SU-DHL-6 (cell line): ENCODE measurements around the gene FIBCD1.

Source experiments
- H2AFZ ChIP-seq: fragments of 200-600 bp; sonication (generic); 2 replicates; pipeline ENCODE4 v1.6.1; 2014; ENCODE audit warnings: low read depth, mild to moderate bottlenecking, moderate library complexity, mixed read lengths, antibody characterized with exemption, low read length; ENCODE audit not compliant: severe bottlenecking
- H3F3A ChIP-seq: fragments of 200-600 bp; shearing (Covaris generic); 2 replicates; pipeline ENCODE4 v1.6.0; 2016; ENCODE audit warnings: antibody characterized with exemption, mild to moderate bottlenecking; ENCODE audit not compliant: insufficient read depth
- H3K27ac ChIP-seq: fragments of 200-600 bp; sonication (generic); 2 replicates; pipeline ENCODE4 v1.5.1; 2016; ENCODE audit warnings: low read depth, mild to moderate bottlenecking, low read length, moderate library complexity, mixed read lengths
- H3K27me3 ChIP-seq: fragments of 200-600 bp; sonication (generic), shearing (Covaris generic); 2 replicates; pipeline ENCODE4 v1.6.0; 2014; ENCODE audit warnings: mild to moderate bottlenecking, low read length
- H3K36me3 ChIP-seq: fragments of 200-600 bp; sonication (generic); 2 replicates; pipeline ENCODE4 v1.6.1; 2014; ENCODE audit warnings: mild to moderate bottlenecking, low read length, mixed read lengths
- H3K4me2 ChIP-seq: fragments of 300-600, 200-600 bp; shearing (Covaris generic), sonication (generic); 2 replicates; pipeline ENCODE4 v1.6.0; 2014; ENCODE audit warnings: low read length, low read depth, mild to moderate bottlenecking; ENCODE audit not compliant: poor library complexity, severe bottlenecking
- H3K4me3 ChIP-seq: fragments of 200-600 bp; sonication (generic); 2 replicates; pipeline ENCODE4 v1.5.1; 2014; ENCODE audit warnings: antibody characterized with exemption, low read length, mild to moderate bottlenecking, mixed read lengths; ENCODE audit not compliant: insufficient read depth, poor library complexity, severe bottlenecking
- H3K79me2 ChIP-seq: fragments of 200-600 bp; sonication (generic); 2 replicates; pipeline ENCODE4 v1.6.1; 2014; ENCODE audit warnings: mild to moderate bottlenecking, low read length, moderate library complexity; ENCODE audit not compliant: insufficient read depth
- H3K9ac ChIP-seq: fragments of 200-600 bp; sonication (generic); 2 replicates; pipeline ENCODE4 v1.7.0; 2014; ENCODE audit warnings: mild to moderate bottlenecking, low read length
- H3K9me2 ChIP-seq: fragments of 200-600 bp; sonication (generic); replicated peaks from 2 replicates; pipeline ENCODE4 v1.6.1; 2014; ENCODE audit warnings: low read length; ENCODE audit not compliant: insufficient read depth
- H3K9me3 ChIP-seq: fragments of 200-600 bp; sonication (generic); 2 replicates; pipeline ENCODE4 v1.6.1; 2014; ENCODE audit warnings: low read length, mixed read lengths; ENCODE audit not compliant: insufficient read depth
- H4K20me1 ChIP-seq: fragments of 200-600 bp; sonication (generic); 2 replicates; pipeline ENCODE4 v1.6.1; 2014; ENCODE audit warnings: low read depth, mild to moderate bottlenecking, antibody characterized with exemption, low read length, moderate library complexity, mixed read lengths
- CTCF ChIP-seq: fragments of 200-600 bp; sonication (generic); IDR thresholded peaks from one replicate; pipeline ENCODE4 v1.5.1; 2017; ENCODE audit warnings: antibody characterized with exemption, mild to moderate bottlenecking, low read length, moderate library complexity; ENCODE audit not compliant: insufficient read depth, poor library complexity, severe bottlenecking
- EZH2phosphoT487 ChIP-seq: fragments of 200-600 bp; sonication (generic), shearing (Covaris generic); conservative IDR thresholded peaks from 2 replicates; pipeline ENCODE4 v1.6.1; 2018; ENCODE audit warnings: mild to moderate bottlenecking, antibody characterized with exemption, low read length, moderate library complexity, mixed read lengths

Gene FIBCD1

GRCh38 chr9:130938184-130938651, 829 bp downstream of the FIBCD1 start:
- H3K27ac ChIP-seq: no peak overlapping the region
- no peaks in the 10 kb centered on the region for H3K9me3 ChIP-seq
- no peak overlapping the region for H3K9ac ChIP-seq
- no peak overlapping the region for H3K4me2 ChIP-seq
- H3K36me3 ChIP-seq: no peaks in the 10 kb centered on the region
- no peaks in the 10 kb centered on the region for H3K79me2 ChIP-seq
- H3K9me2 ChIP-seq: no peaks in the 10 kb centered on the region
- H4K20me1 ChIP-seq: no peaks in the 10 kb centered on the region
- no peak overlapping the region for H2AFZ ChIP-seq
- no peaks in the 10 kb centered on the region for H3K27me3 ChIP-seq
- no peak for TF ChIP-seq EZH2phosphoT487
- no peak for TF ChIP-seq CTCF
- no peak overlapping the region for H3K4me3 ChIP-seq
- H3F3A ChIP-seq: no peaks in the 10 kb centered on the region

- Histone ChIP-seq H3K27ac (no peak overlapping the region), H4K20me1 (no peaks in the 10 kb centered on the region), H3K36me3 (no peaks in the 10 kb centered on the region), H3K9me3 (no peaks in the 10 kb centered on the region), H3K9me2 (no peaks in the 10 kb centered on the region), H3K4me2 (no peak overlapping the region), H3K27me3 (no peaks in the 10 kb centered on the region), H3K79me2 (no peaks in the 10 kb centered on the region), H3K9ac (no peak overlapping the region), H3K4me3 (no peak overlapping the region), H3F3A (no peaks in the 10 kb centered on the region), H2AFZ (no peak overlapping the region)
- TF ChIP-seq CTCF: no peak
- TF ChIP-seq EZH2phosphoT487: no peak
Measured at GRCh38 chr9:130937146-130938076, 1.6 kb downstream of the FIBCD1 start.

GRCh38 chr9:130936285-130937117, 2.5 kb downstream of the FIBCD1 start:
- no peak overlapping the region for H2AFZ ChIP-seq
- H3K27me3 ChIP-seq: no peaks in the 10 kb centered on the region

More at GRCh38 chr9:130936285-130937117, 2.5 kb downstream of the FIBCD1 start:
- H3F3A ChIP-seq: no peaks in the 10 kb centered on the region
- H3K36me3 ChIP-seq: no peaks in the 10 kb centered on the region
- no peaks in the 10 kb centered on the region for H3K79me2 ChIP-seq
- no peak overlapping the region for H3K4me3 ChIP-seq
- TF ChIP-seq CTCF (no peak), EZH2phosphoT487 (no peak)
- H3K9ac ChIP-seq: no peak overlapping the region
- H4K20me1 ChIP-seq: no peaks in the 10 kb centered on the region
- H3K4me2 ChIP-seq: no peak overlapping the region
- no peaks in the 10 kb centered on the region for H3K9me3 ChIP-seq
- H3K9me2 ChIP-seq: no peaks in the 10 kb centered on the region
- no peak overlapping the region for H3K27ac ChIP-seq
